GM21619 (cell line): ENCODE data around the gene NKTR.
A peak's percentile ranks its signal among the peaks of the same experiment; 100 is the strongest.
"Not testable (repeated sequence)": the region's sequence is repeated elsewhere in the genome, so short reads cannot be mapped to it uniquely, and the experiment has no call there.

ENCODE experiments used
- ATAC-seq: cut with Tn5 transposase; IDR thresholded peaks from one replicate; pipeline ENCODE4 v1.9.1; 2021; ENCODE audit not compliant: unreplicated experiment

NKTR gene

DNA sequence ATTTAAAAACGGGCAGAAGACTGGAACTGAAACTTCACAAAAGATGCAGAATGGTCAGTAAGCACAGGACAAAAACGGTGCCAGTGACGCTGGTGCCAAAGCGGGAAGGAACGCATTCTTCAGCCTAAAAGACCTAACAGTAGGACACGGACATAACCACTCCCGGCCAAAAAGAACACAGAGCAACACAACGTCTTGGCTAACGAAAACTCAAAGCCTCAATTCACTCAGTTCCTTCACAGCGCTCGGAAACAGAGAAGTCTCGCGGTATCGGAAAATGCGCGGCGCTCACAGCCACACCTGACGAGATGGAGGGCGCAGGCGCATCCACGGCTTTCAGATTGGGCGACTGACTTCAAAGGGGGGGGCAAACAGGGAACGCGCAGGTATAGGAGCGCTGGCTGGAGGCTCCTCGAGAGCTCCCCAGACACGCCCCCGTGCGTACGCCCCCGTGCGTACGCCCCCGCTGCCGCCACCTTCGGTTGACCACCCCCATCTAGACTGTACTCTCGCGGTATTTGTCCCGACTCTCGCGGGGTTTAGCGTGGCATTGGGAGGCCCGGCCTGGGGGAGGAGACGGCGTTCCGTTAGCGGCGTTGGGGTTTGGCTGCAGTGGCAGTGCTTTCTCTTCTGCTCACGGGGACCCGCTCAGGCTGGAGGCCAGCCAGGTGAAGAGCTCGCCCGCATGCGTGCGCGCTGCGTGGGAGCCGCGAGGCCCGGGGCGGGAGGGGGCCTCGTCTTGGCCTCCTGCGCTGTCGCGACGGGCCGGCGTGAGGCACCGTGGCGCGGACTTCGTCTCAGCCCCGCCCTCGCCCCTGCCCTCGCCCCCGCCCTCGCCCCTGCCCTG is at the start of gene NKTR:
Gene NKTR, plus strand, starts transcription at position 576 of the 847 bp plus-strand sequence. CDS start 321 bp downstream, outside the sequence.
- peak; percentile 83 for ATAC-seq

DNA sequence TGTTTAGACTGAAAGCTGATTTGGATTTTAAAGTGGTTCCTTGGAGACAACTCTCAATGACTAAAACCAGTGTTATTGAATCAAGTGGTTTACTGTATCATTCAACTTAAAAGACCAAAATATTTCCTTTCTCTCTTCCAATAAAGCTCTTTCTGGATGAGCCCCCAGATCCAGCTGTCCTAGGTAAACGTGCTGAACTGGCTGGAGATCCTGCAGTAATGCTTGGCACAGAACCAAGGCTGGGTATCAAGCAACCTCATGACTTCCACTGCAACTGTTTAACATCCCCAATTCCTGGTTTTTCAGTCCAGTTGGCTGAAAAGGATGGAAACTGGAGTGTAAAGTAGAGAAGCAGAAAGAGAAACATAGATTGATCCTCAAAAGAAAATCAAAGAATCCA is 47.7 kb upstream of the NKTR start:
- ATAC-seq, result no peak

DNA sequence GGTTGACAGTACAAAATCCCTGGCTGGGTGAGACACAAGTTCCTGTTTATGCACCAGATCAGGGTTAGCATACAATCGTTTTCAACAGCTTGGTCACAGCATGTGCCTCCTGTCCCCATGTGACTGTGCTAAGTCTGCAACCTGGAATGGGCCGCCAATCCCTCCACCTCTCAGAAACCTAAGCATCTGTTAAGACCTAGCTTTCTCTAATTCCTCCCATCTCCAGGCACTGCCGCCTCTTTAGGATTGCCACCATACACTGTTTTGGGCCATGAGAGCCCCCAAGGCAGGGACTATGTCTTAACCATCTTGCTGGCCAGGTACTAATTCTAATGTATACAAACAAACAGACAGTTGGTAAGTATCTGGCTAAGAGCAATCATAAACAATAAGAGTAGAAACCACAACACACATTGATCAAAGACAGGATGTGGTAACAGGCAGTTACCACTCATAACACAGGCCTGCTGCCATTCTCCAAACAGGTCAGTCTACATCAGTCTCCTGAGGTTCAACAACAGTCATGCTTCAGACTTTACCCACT is 44.3 kb upstream of the NKTR start:
- peak; percentile 88 for ATAC-seq

DNA sequence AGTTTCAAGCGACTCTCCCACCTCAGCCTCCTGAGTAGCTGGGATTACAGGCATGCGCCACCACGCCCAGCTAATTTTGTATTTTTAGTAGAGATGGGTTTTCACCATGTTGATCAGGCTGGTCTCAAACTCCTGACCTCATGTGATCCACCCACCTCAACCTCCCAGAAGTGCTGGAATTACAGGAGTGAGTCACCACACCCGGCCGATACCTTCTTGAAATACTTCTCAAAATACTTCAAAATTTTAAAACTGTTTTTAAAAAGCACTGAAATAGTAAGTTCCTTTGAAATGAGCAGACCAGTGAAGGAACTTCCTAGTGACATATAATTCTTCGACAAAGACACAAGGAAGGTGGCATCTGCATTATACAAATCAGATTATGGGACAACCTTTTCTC is 43.7 kb upstream of the NKTR start:
- ATAC-seq, result not testable (repeated sequence)

DNA sequence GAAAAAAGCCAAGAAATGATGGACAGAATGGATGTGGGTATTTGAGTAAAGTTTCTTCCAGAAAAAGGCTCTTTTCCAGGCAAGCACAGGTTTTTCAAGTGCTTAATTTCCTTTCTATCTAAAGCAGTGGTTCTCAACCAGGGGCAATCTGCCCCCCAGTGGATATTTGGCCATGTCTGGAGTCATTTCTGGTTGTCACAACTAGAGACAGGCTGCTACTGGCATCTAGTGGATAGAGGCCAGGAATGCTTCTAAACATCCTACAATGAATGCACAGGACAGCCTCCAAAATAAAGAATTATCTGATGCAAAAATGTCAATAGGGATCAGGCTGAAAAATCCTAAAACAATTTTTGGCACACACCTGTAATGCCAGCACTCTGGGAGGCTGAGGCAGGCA is 42.6 kb upstream of the NKTR start:
- ATAC-seq, result no peak

DNA sequence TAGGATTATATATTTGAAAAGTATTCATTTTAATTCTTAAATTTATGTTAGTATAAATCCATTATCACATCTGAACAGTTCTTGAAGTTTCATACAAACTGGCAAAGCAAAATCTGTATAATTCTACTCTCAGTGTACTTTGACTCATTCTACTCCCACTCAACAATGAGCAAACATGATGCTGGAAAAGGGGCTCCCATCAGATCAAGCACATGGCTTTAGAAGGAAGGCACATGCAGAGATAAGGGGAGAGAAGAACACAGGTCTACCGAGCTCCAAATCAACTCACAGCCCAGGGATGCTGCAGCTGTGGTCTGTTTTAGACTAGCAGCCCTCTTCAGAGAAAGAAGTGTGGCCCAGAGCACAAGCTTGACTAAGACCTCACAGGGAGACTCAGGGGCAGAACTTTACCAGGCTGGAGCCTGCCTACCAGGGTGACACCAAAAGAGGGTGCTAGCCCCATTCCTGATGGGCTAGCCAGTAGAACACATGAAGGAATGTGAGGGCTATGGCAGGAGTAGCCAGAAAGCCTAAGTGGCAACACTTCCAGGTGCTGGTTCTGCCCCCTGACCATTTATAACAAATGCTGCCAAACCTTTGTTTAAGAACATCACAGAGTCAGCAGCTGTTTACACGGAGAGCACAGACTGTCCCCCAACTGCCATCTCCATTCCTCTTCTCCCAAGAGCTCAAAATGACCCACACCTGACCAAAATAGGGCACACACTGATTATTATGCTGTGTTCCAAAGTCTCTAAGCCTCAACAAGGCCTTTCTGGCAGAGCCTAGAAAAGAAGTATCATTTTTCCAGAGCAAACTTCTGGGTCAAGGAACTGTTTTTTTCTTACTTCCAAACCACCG is 38.2 kb upstream of the NKTR start:
- ATAC-seq, result no peak

DNA sequence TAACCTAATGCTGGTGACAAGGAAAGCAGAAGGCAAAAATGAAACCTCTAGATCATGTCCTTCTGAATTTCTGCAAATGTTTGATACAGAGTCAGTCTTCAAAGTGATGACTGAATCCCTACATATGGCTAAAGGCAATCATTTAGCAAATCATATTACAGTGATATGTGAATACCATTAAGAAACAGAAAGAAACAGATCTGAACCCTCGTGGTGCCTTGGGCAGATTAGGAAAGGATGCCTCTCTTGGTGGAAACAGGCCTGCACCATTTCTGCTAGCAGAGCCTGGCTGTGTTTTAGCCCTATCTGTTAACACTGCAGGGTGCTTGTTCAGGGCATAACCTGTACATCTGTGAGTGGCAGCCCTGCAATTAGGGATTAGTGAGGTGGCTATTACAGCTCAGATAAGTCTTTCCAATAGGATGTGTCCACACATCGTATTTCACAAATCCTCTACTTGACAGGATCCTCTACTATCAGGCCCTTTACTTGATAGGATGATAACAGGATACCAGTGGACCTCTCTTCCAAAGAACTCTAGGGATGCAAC is 30.8 kb upstream of the NKTR start:
- ATAC-seq, result no peak

DNA sequence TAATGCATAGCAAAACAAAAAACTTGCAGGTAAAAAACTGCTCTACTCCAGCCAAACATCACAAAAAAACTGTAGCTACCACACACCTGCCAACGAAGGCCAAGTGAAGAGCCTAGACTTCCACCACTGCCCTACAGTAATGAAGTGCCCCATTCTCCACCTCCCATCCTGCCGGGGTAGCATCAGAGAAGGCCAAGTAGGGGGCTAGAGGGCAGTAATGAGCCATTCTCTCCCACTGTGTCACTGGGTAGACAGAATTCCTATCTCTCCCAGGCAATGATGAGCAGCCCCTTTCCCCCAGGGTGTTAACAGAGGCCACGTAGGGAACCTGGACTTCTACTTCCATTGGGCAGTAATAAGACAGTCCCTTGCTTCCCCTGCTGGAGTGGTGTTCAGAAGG is 28.2 kb upstream of the NKTR start:
- ATAC-seq, result no peak

DNA sequence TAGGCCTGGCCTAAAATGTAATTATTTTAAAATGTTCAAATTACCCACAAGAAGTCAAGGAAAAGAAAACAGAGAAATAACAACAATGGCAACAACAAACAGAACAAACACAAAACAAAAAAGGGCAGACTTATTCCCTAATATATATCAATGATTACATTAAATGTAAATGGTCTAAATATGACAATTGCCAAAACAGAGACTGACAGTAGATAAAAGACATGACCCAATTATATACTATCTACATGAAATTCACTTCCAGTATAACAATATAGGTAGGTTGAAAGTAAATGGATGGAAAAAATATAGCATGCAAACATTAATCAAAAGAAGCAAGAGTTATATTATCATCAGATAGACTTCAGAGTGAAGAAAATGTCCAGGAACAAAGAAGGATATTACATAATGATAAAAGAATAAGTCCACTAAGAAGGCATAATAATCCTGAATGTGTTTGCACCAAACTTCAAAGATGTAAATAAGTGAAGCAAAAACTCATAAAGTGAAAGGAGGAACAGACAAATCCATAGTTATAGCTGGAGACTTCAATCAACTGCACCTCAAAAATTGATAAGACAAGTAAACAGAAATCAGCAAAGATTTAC is 25.2 kb upstream of the NKTR start:
- no peak for ATAC-seq

DNA sequence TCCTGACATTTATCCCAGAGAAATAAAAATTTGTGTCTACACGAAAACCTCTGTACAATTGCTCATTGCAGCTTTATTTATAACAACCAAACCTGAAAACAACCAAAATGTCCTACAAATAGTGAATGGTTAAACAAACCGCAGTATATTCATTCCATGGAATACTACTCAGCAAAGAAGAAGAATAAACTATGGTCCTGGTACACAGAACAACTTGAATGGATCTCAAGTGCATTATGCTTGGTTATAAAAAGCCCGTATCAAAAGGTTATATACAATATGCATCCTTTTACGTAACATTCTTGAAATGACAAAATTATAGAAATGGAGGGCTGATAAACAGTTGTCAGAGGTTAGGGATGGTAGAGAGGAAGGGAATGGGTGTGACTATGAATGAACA is 22.4 kb upstream of the NKTR start:
- ATAC-seq, result no peak

DNA sequence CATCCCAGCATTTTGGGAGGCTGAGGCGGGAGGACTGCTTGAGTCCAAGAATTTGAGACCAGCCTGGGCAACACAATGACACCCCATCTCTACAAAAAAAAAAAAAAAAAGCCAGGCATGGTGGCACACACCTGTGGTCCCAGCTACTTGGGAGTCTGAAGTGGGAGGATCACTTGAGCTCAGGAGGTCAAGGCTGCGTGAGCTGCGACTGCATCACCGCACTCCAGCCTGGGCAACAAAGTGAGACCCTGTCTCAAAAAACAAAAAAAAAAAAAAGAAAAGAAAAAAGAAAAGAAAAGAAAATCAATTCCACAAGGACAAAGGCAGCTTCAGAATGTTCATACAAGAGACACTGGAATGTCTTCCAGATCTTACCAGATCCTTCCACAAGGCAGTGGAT is 21.1 kb upstream of the NKTR start:
- not testable (repeated sequence) for ATAC-seq

DNA sequence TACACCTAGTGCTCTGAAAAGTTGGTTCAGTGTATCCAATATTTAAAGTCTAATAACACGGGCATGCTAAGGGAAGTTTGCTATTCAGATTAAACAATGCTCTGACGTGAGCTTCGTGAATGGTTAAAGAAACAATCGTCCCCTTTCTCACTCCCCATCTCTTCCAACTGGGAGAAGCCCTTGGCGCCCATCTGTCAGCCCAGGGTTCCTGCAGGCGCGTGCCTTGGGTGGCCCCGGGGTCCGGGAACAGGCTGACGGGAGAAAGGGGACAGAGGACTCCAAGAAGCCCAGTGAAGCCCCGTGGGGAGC is 19.1 kb upstream of the NKTR start:
- no peak for ATAC-seq

DNA sequence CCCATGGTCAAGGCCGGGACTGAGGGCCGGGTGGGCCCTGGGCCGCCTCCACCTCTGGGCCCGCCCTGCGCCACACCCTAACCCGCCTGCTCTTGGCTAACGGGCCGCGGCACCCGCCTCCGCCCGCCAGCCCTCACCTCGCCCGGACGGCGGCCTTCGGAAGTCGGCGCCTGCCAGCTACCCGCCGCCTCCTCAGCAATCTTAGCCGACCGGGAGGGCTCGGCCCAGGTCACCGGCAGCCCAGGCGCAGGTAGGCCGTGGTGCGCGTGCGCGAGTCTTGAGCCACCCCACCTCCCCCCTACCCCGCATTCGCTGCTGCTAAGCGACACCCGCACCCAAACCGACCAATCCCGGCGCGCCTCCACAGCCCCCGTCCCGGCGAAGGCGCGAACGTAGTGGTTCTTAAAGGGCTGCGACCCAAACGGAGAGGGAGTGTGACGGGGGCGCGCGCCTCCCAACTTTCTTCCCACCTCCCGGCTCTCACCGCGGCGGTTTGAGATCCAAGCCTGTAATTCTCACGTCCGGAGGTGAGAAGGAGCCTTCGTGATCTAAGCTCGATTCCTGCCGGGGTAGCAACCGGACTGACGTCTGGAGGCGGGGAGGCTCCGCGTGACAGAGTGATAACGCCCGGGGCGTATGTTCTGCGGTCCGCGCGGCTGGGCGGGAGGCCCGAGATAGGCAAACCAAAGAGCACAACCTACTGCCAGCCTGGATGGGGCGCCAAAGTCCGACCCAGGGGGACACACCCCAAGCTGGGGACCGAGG is 18.6 kb upstream of the NKTR start, which contains the start of gene SEC22C:
Gene SEC22C, minus strand, starts transcription at position 259 of the 765 bp plus-strand sequence. CDS start 12,921 bp downstream, outside the sequence.
- peak; percentile 87 for ATAC-seq

DNA sequence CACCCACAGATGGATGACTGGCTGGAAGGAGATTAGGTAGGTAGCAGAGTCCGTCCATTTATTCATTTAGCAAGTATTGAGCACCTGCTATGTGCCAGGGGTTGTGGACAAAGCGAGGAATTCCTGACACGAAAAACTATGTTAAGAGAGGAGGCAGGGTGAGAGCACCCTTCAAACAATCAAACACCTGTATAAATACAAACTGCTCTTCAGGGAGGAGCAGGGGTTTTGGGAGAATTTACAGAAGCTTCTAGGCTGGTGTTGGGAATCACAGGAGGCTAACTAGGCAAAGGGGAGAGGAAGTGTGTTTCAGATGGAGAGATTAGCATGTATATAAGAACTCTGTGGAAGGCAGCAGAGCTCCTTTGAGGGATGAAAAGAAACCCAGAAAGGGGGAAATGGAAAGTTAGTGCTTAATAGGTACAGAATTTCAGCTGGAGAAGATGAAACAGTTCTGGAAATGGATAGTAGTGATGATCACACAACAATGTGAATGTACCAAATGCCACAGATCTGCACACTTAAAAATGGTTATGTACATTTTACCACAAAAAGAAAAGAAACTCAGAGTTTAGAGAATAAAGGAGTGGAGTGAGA is 17.9 kb upstream of the NKTR start:
- no peak for ATAC-seq

DNA sequence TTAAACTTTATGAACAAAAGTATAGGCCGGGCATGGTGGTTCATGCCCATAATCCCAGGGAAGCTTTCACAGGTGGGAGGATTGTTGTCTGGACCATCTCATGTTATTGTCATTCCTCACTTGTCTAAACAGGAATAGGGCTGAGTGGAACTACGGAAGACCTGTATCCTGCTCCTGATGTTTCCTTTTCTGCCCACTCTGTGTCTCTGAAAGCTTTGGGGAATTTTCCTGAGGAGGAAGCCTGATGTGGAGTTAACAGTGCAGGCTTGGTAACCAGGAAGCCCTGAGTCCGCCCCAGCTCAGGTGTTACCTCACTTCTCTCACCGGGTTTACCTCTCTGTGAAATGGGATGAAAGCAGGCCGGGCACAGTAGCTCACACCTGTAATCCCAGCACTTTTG is 11.9 kb upstream of the NKTR start:
- ATAC-seq, result no peak

DNA sequence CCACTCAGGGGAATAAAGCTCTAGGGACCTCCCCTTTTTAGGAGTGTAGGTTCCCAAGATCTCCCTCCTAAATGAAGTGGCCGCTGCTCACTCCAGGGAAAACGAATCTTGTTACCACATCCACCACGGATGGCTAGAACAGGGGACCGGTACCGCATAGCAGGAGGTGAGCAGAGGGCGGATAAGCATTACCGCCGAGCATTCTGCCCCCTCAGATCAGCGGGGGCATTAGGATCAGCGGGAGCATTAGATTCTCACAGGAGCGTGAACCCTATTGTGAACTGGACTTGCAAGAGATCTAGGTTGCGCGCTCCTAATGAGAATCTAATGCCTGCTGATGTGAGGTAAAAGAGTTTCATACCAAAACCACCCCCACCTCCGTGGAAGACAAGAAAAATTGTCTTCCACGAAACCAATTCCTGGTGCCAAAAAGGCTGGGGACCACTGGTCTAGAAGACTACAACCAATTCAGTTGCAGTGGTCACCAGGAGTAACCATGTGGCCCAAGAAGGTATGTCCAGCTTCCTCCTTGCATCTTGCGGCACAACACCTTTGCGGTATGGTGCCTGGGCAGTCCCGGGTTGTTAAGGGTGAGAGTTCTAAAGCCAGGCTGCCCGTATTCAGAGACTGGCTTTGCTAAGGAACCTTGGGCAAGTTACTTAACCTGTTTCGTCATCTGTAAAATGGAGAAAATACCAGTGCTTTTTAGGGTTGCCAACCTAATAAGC is 10.9 kb upstream of the NKTR start:
- no peak for ATAC-seq

DNA sequence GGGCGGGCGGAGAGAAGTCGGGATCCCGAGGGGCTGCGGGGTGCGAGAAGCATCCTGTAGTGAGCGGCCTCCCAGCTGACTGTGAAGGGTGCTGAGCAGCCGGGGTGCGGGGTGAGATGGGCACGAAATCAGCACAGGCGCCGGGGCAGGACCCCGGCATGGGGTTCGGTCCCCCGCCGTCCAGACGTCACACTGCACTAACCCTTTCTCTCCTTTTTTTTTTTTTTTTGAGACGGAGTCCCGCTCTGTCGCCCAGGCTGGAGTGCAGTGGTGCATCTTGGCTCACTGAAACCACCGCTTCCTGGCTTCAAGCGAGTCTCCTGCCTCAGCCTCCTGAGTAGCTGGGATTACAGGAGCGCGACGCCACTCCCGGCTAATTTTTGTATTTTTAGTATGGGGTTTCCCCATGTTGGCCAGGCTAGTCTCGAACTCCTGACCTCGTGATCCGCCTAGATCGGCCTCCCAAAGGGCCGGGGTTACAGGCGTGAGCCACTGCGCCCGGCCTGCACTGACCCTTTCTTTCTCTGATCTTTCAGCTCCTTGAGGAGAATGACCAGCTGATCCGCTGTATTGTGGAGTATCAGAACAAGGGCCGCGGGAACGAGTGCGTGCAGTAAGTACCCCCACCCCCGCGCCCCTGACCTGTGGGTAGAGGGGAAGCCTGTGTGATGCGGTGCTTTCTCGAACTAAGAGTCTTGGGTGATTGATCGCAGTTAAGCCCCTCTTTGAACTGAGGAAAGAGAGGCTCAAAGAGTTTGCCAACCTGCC is 9.3 kb upstream of the NKTR start:
- ATAC-seq, result no peak

DNA sequence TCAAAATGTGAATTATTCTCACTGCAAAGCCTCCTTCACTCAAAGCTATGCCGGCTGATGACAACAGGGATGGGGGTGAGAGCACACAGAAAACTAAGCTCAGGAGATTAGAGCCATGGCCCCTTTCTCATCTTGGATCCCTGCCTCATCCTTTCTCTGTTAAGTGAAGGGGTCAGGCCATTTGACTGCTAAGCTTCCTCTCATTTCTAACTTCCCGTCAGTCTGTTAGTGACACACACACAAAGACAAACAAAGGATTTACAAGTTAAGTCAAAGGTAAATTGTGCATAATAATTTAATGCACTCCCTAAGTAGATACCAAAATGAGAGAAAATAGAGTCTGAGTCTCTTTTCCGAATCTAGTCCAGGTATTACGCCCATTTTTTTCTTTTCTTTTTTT is 8.7 kb upstream of the NKTR start:
- no peak for ATAC-seq

DNA sequence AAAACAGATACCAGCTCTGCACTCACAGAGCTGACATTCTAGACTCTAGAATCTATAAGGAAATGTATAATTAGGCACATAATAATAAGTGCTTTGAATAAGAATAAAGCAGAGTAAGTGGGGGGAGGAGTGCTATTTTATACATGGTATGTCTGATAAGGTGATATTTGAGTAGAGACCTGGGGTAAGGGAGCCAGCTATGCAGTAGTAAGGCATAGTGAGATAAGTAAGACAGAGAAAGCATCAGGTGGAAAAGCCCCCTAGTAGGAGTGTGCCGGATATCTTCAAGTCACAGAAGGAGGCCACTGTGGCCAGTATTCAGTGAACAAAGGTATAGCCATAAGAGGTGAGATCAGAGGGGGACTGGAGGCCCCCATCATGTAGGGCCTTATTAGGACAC is 6.9 kb upstream of the NKTR start:
- no peak for ATAC-seq
